ENCODE results near the gene IGFBP2.
A peak's percentile ranks its signal among the peaks of the same experiment; 100 is the strongest.

IGFBP2 gene

GRCh38 chr2:216636551-216637450 lies 3.6 kb downstream of the IGFBP2 start:
- Histone ChIP-seq H3K9me3 (ENCODE audit: control extremely low read depth in 1 of 5, control insufficient read depth in 4 of 5, insufficient read depth in 2 of 5, low read depth in 1 of 5, low read length in 4 of 5) (no peaks in the 10 kb centered on the region), H3K36me3 (ENCODE audit: control insufficient read depth in 4 of 4, insufficient read depth in 4 of 4, low read length in 3 of 4) (no peaks in the 10 kb centered on the region), H3K27ac (ENCODE audit: insufficient read depth in 1 of 2, low read depth in 1 of 2, low read length in 2 of 2, poor library complexity in 1 of 2, severe bottlenecking in 2 of 2) (no peak overlapping the region), H3K4me1 (ENCODE audit: control extremely low read depth in 1 of 4, control insufficient read depth in 4 of 4, insufficient read depth in 4 of 4, low read length in 3 of 4) (peaks cover 0 to 35% (median 30%) of the 10 kb centered on the region in 4 experiments), H3K27me3 (replicated peaks in 2 of 5; ENCODE audit: control insufficient read depth in 4 of 5, insufficient read depth in 5 of 5, low read length in 4 of 5) (peaks cover 0 to 76% (median 34%) of the 10 kb centered on the region in 5 experiments), H3K4me3 (ENCODE audit: control insufficient read depth in 1 of 7, extremely low read depth in 1 of 7, insufficient read depth in 4 of 7, low read depth in 2 of 7, low read length in 6 of 7) (no peak overlapping the region)
- ChIA-PET POLR2A (no interaction called here), CTCF (interaction anchor here (1.1 to 1.6 kb wide), 2 partner anchors 17 to 51 kb away, joined by 3 to 5 read pairs; no protein-coding TSS in a partner anchor)
- DNase-seq = peak in 2 of 3 donors; percentile 26 to 37
- 35% methylated on average over 18 of the region's 29 CpGs for WGBS (ENCODE audit: insufficient coverage)

DNA sequence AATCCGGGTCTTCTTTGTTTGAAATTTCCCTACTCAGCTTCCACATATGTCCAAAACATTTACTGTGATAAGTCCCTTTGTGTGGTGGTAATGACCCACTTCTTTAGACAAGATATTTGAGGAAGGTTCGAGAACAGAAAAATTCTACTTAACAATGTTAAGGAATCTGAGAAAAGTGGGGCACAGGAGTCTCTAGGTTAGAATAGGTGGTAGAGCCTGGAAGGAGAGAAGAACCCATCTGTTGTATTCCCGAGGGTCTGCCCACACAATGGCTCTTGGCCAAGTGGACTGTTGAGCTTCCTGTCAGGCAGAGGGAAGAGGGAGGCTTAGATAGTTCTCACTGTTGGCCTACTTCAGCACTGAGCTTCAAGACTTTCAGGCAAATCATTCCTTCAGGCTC lies 4.3 kb downstream of the IGFBP2 start:
- ChIA-PET CTCF (interaction anchor here (1.6 kb wide), 1 partner anchor 16 kb away, joined by 5 read pairs; no protein-coding TSS in a partner anchor), POLR2A (no interaction called here)
- H3K36me3 ChIP-seq (ENCODE audit: control insufficient read depth in 4 of 4, insufficient read depth in 4 of 4, low read length in 3 of 4) = no peaks in the 10 kb centered on the region
- H3K4me1 ChIP-seq (ENCODE audit: control extremely low read depth in 1 of 4, control insufficient read depth in 4 of 4, insufficient read depth in 4 of 4, low read length in 3 of 4) = peaks cover 0 to 35% (median 30%) of the 10 kb centered on the region in 4 experiments
- no peaks in the 10 kb centered on the region for H3K9me3 ChIP-seq (ENCODE audit: control extremely low read depth in 1 of 5, control insufficient read depth in 4 of 5, insufficient read depth in 2 of 5, low read depth in 1 of 5, low read length in 4 of 5)
- no peak overlapping the region for H3K4me3 ChIP-seq (ENCODE audit: control insufficient read depth in 1 of 7, extremely low read depth in 1 of 7, insufficient read depth in 4 of 7, low read depth in 2 of 7, low read length in 6 of 7)
- WGBS (ENCODE audit: insufficient coverage) = 65% methylated on average over 2 of the region's 3 CpGs
- DNase-seq = no peak
- H3K27ac ChIP-seq (ENCODE audit: insufficient read depth in 1 of 2, low read depth in 1 of 2, low read length in 2 of 2, poor library complexity in 1 of 2, severe bottlenecking in 2 of 2) = no peak overlapping the region
- H3K27me3 ChIP-seq (replicated peaks in 2 of 5; ENCODE audit: control insufficient read depth in 4 of 5, insufficient read depth in 5 of 5, low read length in 4 of 5) = peaks cover 0 to 69% (median 30%) of the 10 kb centered on the region in 5 experiments

GRCh38 chr2:216643986-216644659 lies 10.9 kb downstream of the IGFBP2 start:
- no peaks in the 10 kb centered on the region for H3K4me1 ChIP-seq (ENCODE audit: control extremely low read depth in 1 of 4, control insufficient read depth in 4 of 4, insufficient read depth in 4 of 4, low read length in 3 of 4)
- no peak overlapping the region for H3K4me3 ChIP-seq (ENCODE audit: control insufficient read depth in 1 of 7, extremely low read depth in 1 of 7, insufficient read depth in 4 of 7, low read depth in 2 of 7, low read length in 6 of 7)
- ChIA-PET CTCF (interaction anchor here (0.7 to 1.9 kb wide), 6 partner anchors 13 to 127 kb away, joined by 3 to 6 read pairs (median 4); no protein-coding TSS in a partner anchor), POLR2A (no interaction called here)
- no peaks in the 10 kb centered on the region for H3K36me3 ChIP-seq (ENCODE audit: control insufficient read depth in 4 of 4, insufficient read depth in 4 of 4, low read length in 3 of 4)
- peaks cover 0 to 17% (median 2%) of the 10 kb centered on the region in 5 experiments for H3K27me3 ChIP-seq (replicated peaks in 2 of 5; ENCODE audit: control insufficient read depth in 4 of 5, insufficient read depth in 5 of 5, low read length in 4 of 5)
- H3K9me3 ChIP-seq (ENCODE audit: control extremely low read depth in 1 of 5, control insufficient read depth in 4 of 5, insufficient read depth in 2 of 5, low read depth in 1 of 5, low read length in 4 of 5) = no peaks in the 10 kb centered on the region
- 83% methylated on average over 2 of the region's 5 CpGs for WGBS (ENCODE audit: insufficient coverage)
- no peak for DNase-seq
- no peak overlapping the region for H3K27ac ChIP-seq (ENCODE audit: insufficient read depth in 1 of 2, low read depth in 1 of 2, low read length in 2 of 2, poor library complexity in 1 of 2, severe bottlenecking in 2 of 2)

- H3K27me3 ChIP-seq (replicated peaks in 2 of 5; ENCODE audit: control insufficient read depth in 4 of 5, insufficient read depth in 5 of 5, low read length in 4 of 5) = peaks cover 0 to 11% (median 2%) of the 10 kb centered on the region in 5 experiments
- no peak overlapping the region for H3K4me3 ChIP-seq (ENCODE audit: control insufficient read depth in 1 of 7, extremely low read depth in 1 of 7, insufficient read depth in 4 of 7, low read depth in 2 of 7, low read length in 6 of 7)
- WGBS (ENCODE audit: insufficient coverage) = 83% methylated on average over 3 of the region's 4 CpGs
- no peak for DNase-seq
- no peaks in the 10 kb centered on the region for H3K36me3 ChIP-seq (ENCODE audit: control insufficient read depth in 4 of 4, insufficient read depth in 4 of 4, low read length in 3 of 4)
- no peaks in the 10 kb centered on the region for H3K9me3 ChIP-seq (ENCODE audit: control extremely low read depth in 1 of 5, control insufficient read depth in 4 of 5, insufficient read depth in 2 of 5, low read depth in 1 of 5, low read length in 4 of 5)
- no peaks in the 10 kb centered on the region for H3K4me1 ChIP-seq (ENCODE audit: control extremely low read depth in 1 of 4, control insufficient read depth in 4 of 4, insufficient read depth in 4 of 4, low read length in 3 of 4)
- ChIA-PET POLR2A (no interaction called here), CTCF (interaction anchor here (0.7 to 1.9 kb wide), 6 partner anchors 14 to 128 kb away, joined by 3 to 6 read pairs (median 4); no protein-coding TSS in a partner anchor)
- H3K27ac ChIP-seq (ENCODE audit: insufficient read depth in 1 of 2, low read depth in 1 of 2, low read length in 2 of 2, poor library complexity in 1 of 2, severe bottlenecking in 2 of 2) = no peak overlapping the region
Observed at GRCh38 chr2:216644842-216645635, 11.8 kb downstream of the IGFBP2 start.

GRCh38 chr2:216645636-216645950 lies 12.4 kb downstream of the IGFBP2 start:
- CTCF ChIA-PET = interaction anchor here (1.9 kb wide), 1 partner anchor 18 kb away, joined by 6 read pairs; no protein-coding TSS in a partner anchor
- Histone ChIP-seq H3K36me3 (ENCODE audit: control insufficient read depth in 4 of 4, insufficient read depth in 4 of 4, low read length in 3 of 4) (no peaks in the 10 kb centered on the region), H3K4me3 (ENCODE audit: control insufficient read depth in 1 of 7, extremely low read depth in 1 of 7, insufficient read depth in 4 of 7, low read depth in 2 of 7, low read length in 6 of 7) (no peak overlapping the region)

GRCh38 chr2:216646116-216646515 lies 12.9 kb downstream of the IGFBP2 start:
- Histone ChIP-seq H3K9me3 (ENCODE audit: control extremely low read depth in 1 of 5, control insufficient read depth in 4 of 5, insufficient read depth in 2 of 5, low read depth in 1 of 5, low read length in 4 of 5) (no peaks in the 10 kb centered on the region), H3K4me1 (ENCODE audit: control extremely low read depth in 1 of 4, control insufficient read depth in 4 of 4, insufficient read depth in 4 of 4, low read length in 3 of 4) (no peaks in the 10 kb centered on the region), H3K36me3 (ENCODE audit: control insufficient read depth in 4 of 4, insufficient read depth in 4 of 4, low read length in 3 of 4) (no peaks in the 10 kb centered on the region), H3K4me3 (ENCODE audit: control insufficient read depth in 1 of 7, extremely low read depth in 1 of 7, insufficient read depth in 4 of 7, low read depth in 2 of 7, low read length in 6 of 7) (no peak overlapping the region), H3K27ac (ENCODE audit: insufficient read depth in 1 of 2, low read depth in 1 of 2, low read length in 2 of 2, poor library complexity in 1 of 2, severe bottlenecking in 2 of 2) (no peak overlapping the region), H3K27me3 (replicated peaks in 2 of 5; ENCODE audit: control insufficient read depth in 4 of 5, insufficient read depth in 5 of 5, low read length in 4 of 5) (peaks cover 0 to 4% (median 0%) of the 10 kb centered on the region in 5 experiments)
- CTCF ChIA-PET = interaction anchor here (1.4 kb wide), 1 partner anchor 15 kb away, joined by 6 read pairs; no protein-coding TSS in a partner anchor
- POLR2A ChIA-PET = no interaction called here
- WGBS (ENCODE audit: insufficient coverage) = 89% methylated on average over 3 of the region's 3 CpGs
- DNase-seq = no peak

More at GRCh38 chr2:216645636-216645950, 12.4 kb downstream of the IGFBP2 start:
- Histone ChIP-seq H3K4me1 (ENCODE audit: control extremely low read depth in 1 of 4, control insufficient read depth in 4 of 4, insufficient read depth in 4 of 4, low read length in 3 of 4) (no peaks in the 10 kb centered on the region), H3K27ac (ENCODE audit: insufficient read depth in 1 of 2, low read depth in 1 of 2, low read length in 2 of 2, poor library complexity in 1 of 2, severe bottlenecking in 2 of 2) (no peak overlapping the region), H3K27me3 (replicated peaks in 2 of 5; ENCODE audit: control insufficient read depth in 4 of 5, insufficient read depth in 5 of 5, low read length in 4 of 5) (peaks cover 0 to 7% (median 0%) of the 10 kb centered on the region in 5 experiments), H3K9me3 (ENCODE audit: control extremely low read depth in 1 of 5, control insufficient read depth in 4 of 5, insufficient read depth in 2 of 5, low read depth in 1 of 5, low read length in 4 of 5) (no peaks in the 10 kb centered on the region)
- POLR2A ChIA-PET = no interaction called here
- DNase-seq = no peak
- 100% methylated on average over 3 of the region's 3 CpGs for WGBS (ENCODE audit: insufficient coverage)
